ENCODE data around the gene NOL6.
"Not testable (repeated sequence)": the region's sequence is repeated elsewhere in the genome, so short reads cannot be mapped to it uniquely, and the experiment has no call there.

NOL6 gene

DNA sequence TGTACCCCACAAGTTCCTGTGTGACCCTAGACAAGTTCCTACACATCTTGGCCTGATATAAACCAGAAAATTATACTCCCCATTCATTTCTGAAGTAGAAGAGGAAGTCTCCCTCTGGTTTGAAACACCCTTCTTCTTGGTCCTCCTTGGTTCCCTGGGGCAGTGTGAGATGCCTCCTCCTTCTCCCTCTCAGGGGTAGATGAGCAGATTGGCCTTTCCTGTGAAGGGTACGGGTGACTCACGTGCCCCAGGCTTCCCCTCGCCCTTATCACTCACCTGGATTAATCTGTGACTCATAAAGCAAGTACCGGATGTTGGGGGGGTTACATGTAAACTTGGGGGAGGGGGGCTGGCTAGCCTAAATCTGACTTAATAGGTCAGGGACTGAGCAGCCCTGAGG lies 15.3 kb downstream of the NOL6 start:
- no peak overlapping the region for H3K27ac ChIP-seq (ENCODE audit: low read depth, low read length)
- H3K9me2 ChIP-seq (replicated peaks; ENCODE audit: control insufficient read depth, low read length): no peaks in the 10 kb centered on the region
- no peaks in the 10 kb centered on the region for H3F3A ChIP-seq (ENCODE audit: control insufficient read depth, insufficient read depth)
- no peaks in the 10 kb centered on the region for H3K27me3 ChIP-seq (ENCODE audit: control insufficient read depth, low read length)
- no peaks in the 10 kb centered on the region for H3K79me2 ChIP-seq (ENCODE audit: control insufficient read depth, low read length)
- no peaks in the 10 kb centered on the region for H4K20me1 ChIP-seq (ENCODE audit: control insufficient read depth, insufficient read depth, low read depth, low read length)
- peak overlapping the region; percentile 24; the same call in 1 of the 2 replicates for H3K4me2 ChIP-seq (ENCODE audit: low read length)
- peaks cover 32% of the 10 kb centered on the region for H3K36me3 ChIP-seq (ENCODE audit: control insufficient read depth, low read length)
- no peaks in the 10 kb centered on the region for H3K9me3 ChIP-seq (ENCODE audit: control insufficient read depth, insufficient read depth, low read length)
- 0 out of 2 replicates have a peak overlapping the region, but pooled peaks have one; percentile 16 for H3K4me3 ChIP-seq (ENCODE audit: low read length)
- peaks cover 21% of the 10 kb centered on the region for H3K4me1 ChIP-seq (ENCODE audit: control insufficient read depth, low read length)
- TF ChIP-seq, protein P1, sequence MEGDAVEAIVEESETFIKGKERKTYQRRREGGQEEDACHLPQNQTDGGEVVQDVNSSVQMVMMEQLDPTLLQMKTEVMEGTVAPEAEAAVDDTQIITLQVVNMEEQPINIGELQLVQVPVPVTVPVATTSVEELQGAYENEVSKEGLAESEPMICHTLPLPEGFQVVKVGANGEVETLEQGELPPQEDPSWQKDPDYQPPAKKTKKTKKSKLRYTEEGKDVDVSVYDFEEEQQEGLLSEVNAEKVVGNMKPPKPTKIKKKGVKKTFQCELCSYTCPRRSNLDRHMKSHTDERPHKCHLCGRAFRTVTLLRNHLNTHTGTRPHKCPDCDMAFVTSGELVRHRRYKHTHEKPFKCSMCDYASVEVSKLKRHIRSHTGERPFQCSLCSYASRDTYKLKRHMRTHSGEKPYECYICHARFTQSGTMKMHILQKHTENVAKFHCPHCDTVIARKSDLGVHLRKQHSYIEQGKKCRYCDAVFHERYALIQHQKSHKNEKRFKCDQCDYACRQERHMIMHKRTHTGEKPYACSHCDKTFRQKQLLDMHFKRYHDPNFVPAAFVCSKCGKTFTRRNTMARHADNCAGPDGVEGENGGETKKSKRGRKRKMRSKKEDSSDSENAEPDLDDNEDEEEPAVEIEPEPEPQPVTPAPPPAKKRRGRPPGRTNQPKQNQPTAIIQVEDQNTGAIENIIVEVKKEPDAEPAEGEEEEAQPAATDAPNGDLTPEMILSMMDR (IDR thresholded peaks at IDR 0.05; ENCODE audit: low read depth, low read length, poor library complexity, severe bottlenecking): no peak
- no peak for TF ChIP-seq EZH2phosphoT487 (IDR thresholded peaks at IDR 0.05; ENCODE audit: borderline replicate concordance, low read length)

DNA sequence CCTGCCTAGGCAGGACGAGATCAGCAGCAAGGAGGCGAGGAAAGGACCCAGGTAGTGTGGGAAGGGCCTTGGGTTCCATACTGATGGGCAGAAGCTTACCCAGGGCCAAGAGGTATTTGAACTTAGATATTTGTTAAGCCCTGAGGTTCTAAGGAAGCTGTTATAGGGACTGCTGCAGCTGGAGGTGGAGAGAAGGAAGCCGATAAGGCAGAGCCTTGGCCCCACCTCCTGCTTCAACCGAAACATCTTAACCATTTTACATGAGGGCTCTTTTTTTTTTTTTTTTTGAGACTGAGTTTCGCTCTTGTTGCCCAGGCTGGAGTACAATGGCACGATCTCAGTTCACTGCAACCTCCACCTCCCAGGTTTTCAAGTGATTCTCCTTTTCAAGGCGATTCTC lies 17.8 kb downstream of the NOL6 start:
- TF ChIP-seq, protein P1 (IDR thresholded peaks at IDR 0.05; ENCODE audit: low read depth, low read length, poor library complexity, severe bottlenecking): no peak
- no peak for TF ChIP-seq EZH2phosphoT487 (IDR thresholded peaks at IDR 0.05; ENCODE audit: borderline replicate concordance, low read length)
- no peak overlapping the region for H3K4me2 ChIP-seq (ENCODE audit: low read length)

DNA sequence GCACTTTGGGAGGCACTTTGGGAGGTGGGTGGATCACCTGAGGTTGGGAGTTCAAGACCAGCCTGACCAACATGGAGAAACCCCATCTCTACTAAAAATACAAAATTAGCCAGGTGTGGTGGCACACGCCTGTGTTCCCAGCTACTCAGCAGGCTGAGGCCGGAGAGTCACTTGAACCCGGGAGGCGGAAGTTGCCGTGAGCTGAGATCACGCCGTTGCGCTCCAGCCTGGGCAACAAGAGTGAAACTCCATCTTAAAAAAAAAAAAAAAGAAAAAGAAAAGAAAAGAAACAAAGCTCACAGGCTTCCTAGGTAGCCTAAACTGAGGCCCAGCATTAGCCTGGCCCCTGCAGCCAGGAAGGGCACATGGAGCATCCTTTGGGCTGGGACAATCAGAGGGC lies 18.3 kb downstream of the NOL6 start:
- not testable (repeated sequence) for H3K27ac ChIP-seq (ENCODE audit: low read depth, low read length); H3K4me3 ChIP-seq (ENCODE audit: low read length); H3K9me3 ChIP-seq (ENCODE audit: control insufficient read depth, insufficient read depth, low read length); H3F3A ChIP-seq (ENCODE audit: control insufficient read depth, insufficient read depth); H4K20me1 ChIP-seq (ENCODE audit: control insufficient read depth, insufficient read depth, low read depth, low read length); H3K27me3 ChIP-seq (ENCODE audit: control insufficient read depth, low read length); H3K79me2 ChIP-seq (ENCODE audit: control insufficient read depth, low read length); H3K36me3 ChIP-seq (ENCODE audit: control insufficient read depth, low read length); H3K4me2 ChIP-seq (ENCODE audit: low read length); H3K9me2 ChIP-seq (replicated peaks; ENCODE audit: control insufficient read depth, low read length)
- peaks cover 33% of the 10 kb centered on the region for H3K4me1 ChIP-seq (ENCODE audit: control insufficient read depth, low read length)

More for the DNA sequence above, 17.8 kb downstream of the NOL6 start:
- Histone ChIP-seq H3K27me3 (ENCODE audit: control insufficient read depth, low read length) (no peaks in the 10 kb centered on the region), H3K4me1 (ENCODE audit: control insufficient read depth, low read length) (peaks cover 33% of the 10 kb centered on the region), H3K9me3 (ENCODE audit: control insufficient read depth, insufficient read depth, low read length) (no peaks in the 10 kb centered on the region), H3K9me2 (replicated peaks; ENCODE audit: control insufficient read depth, low read length) (no peaks in the 10 kb centered on the region), H3K27ac (ENCODE audit: low read depth, low read length) (no peak overlapping the region), H4K20me1 (ENCODE audit: control insufficient read depth, insufficient read depth, low read depth, low read length) (no peaks in the 10 kb centered on the region), H3K4me3 (ENCODE audit: low read length) (no peak overlapping the region), H3K36me3 (ENCODE audit: control insufficient read depth, low read length) (peaks cover 8% of the 10 kb centered on the region), H3K79me2 (ENCODE audit: control insufficient read depth, low read length) (no peaks in the 10 kb centered on the region), H3F3A (ENCODE audit: control insufficient read depth, insufficient read depth) (no peaks in the 10 kb centered on the region)

DNA sequence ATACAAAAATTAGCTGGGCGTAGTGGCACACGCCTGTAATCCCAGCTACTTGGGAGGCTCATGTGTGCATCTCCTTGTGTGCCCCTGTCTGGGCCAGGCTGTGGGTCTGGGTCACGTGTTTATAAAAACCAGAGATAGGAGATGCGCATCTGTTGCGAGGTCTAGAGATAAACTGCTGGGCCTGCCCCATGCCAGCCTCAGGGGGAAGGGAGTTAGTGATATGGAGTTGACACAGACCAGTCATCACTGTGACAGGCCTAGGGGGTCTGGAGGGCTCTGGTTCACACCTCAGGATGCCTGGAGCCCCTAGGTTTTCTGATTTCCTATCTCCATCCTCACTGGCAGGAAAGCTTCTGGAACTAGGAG lies 19.1 kb downstream of the NOL6 start:
- not testable (repeated sequence) for H3K9me2 ChIP-seq (replicated peaks; ENCODE audit: control insufficient read depth, low read length); H3K4me3 ChIP-seq (ENCODE audit: low read length); H3K4me2 ChIP-seq (ENCODE audit: low read length); H3K36me3 ChIP-seq (ENCODE audit: control insufficient read depth, low read length); H3K27ac ChIP-seq (ENCODE audit: low read depth, low read length); H4K20me1 ChIP-seq (ENCODE audit: control insufficient read depth, insufficient read depth, low read depth, low read length); H3K9me3 ChIP-seq (ENCODE audit: control insufficient read depth, insufficient read depth, low read length); H3F3A ChIP-seq (ENCODE audit: control insufficient read depth, insufficient read depth); H3K79me2 ChIP-seq (ENCODE audit: control insufficient read depth, low read length); H3K27me3 ChIP-seq (ENCODE audit: control insufficient read depth, low read length)
- H3K4me1 ChIP-seq (ENCODE audit: control insufficient read depth, low read length): peaks cover 33% of the 10 kb centered on the region

All from DOHH2 (cell line).